Epithelial cell of proximal tubule (primary cell): ENCODE results near the gene SHB. TPM values are rescaled to one million over a fixed set of nuclear protein-coding genes. Genes with fewer than 3 reads are reported as not detected.

ENCODE experiments used
- DNase-seq: peaks from one replicate; pipeline ENCODE4 v3.0.0-alpha.2; 2011; ENCODE audit warnings: low read depth
- H3K4me3 ChIP-seq: 2 replicates; pipeline ENCODE4 v1.5.1; 2011; ENCODE audit warnings: low read depth, mild to moderate bottlenecking, low read length
- CTCF ChIP-seq: conservative IDR thresholded peaks from 2 replicates; pipeline ENCODE4 v1.5.1; 2012; ENCODE audit warnings: low read depth, mild to moderate bottlenecking, low read length
- total RNA-seq: library from RNA; depleted of rRNA; stranded (reverse); fragments of >200 nt; gene quantifications from 2 replicates; pipeline ENCODE4 v1.2.3, GENCODE V29; 2015

Gene SHB
- total RNA-seq, 1 donor from 2014 or later: 32.7 TPM

- no peak overlapping the region for H3K4me3 ChIP-seq
- peak; percentile 74 for DNase-seq
- no peak for TF ChIP-seq CTCF
These were observed 116.3 kb downstream of the SHB start for GRCh38 chr9:37952731-37953130.

GRCh38 chr9:37951671-37952449 is 117.2 kb downstream of the SHB start:
- H3K4me3 ChIP-seq: no peak overlapping the region
- no peak for TF ChIP-seq CTCF
- no peak for DNase-seq

- DNase-seq: no peak
- TF ChIP-seq CTCF: no peak
- H3K4me3 ChIP-seq: no peak overlapping the region
These were observed 118.5 kb downstream of the SHB start for GRCh38 chr9:37950561-37950960.

GRCh38 chr9:37949576-37949975 is 119.5 kb downstream of the SHB start:
- no peak for TF ChIP-seq CTCF
- H3K4me3 ChIP-seq: no peak overlapping the region
- no peak for DNase-seq

GRCh38 chr9:37948417-37948980 is 120.5 kb downstream of the SHB start:
- no peak for TF ChIP-seq CTCF
- no peak overlapping the region for H3K4me3 ChIP-seq
- DNase-seq: no peak

- TF ChIP-seq CTCF: no peak
- DNase-seq: no peak
- H3K4me3 ChIP-seq: no peak overlapping the region
These were observed 121.0 kb downstream of the SHB start for GRCh38 chr9:37947977-37948376.

GRCh38 chr9:37947471-37947870 is 121.6 kb downstream of the SHB start:
- no peak for TF ChIP-seq CTCF
- no peak for DNase-seq
- no peak overlapping the region for H3K4me3 ChIP-seq
